IMR-90 (cell line): ENCODE data around the gene CTNND2. TPM values are rescaled to one million over a fixed set of nuclear protein-coding genes. Genes with fewer than 3 reads are reported as not detected.

Experiments used
- ATAC-seq: fragments of 200-7000 bp; cut with Tn5 transposase; 2 replicates; pipeline ENCODE4 v1.9.1; 2020; ENCODE audit warnings: low read depth, mild to moderate bottlenecking, moderate library complexity
- BruUV-seq: library from RNA; stranded (reverse); fragments of 400-500 nt; replicated peaks from 2 replicates; lab custom pipeline; 2021; lab: Mats Ljungman, UMichigan
- CTCF ChIA-PET: fragments of 300-600 bp; formaldehyde crosslinking; extraction: SDS; loops from one replicate; lab custom pipeline; 2021; ENCODE audit warnings: antibody characterized with exemption; lab: Yijun Ruan, JAX
- POLR2A ChIA-PET: fragments of 300-600 bp; sonication (Branson Sonifier 250); formaldehyde crosslinking; loops from one replicate; lab custom pipeline; 2022; ENCODE audit warnings: antibody characterized with exemption; ENCODE audit not compliant: unreplicated experiment; lab: Charles Lee
- DNase-seq: peaks from one replicate; pipeline ENCODE4 v3.0.0; 2013
- H2AFZ ChIP-seq: replicated peaks from 2 replicates; pipeline ENCODE3; 2013; ENCODE audit warnings: low read length, mild to moderate bottlenecking; ENCODE audit not compliant: poor library complexity
- H2AK5ac ChIP-seq: 2 replicates; pipeline ENCODE4 v1.6.1; 2013; ENCODE audit warnings: low read depth, low read length, inconsistent platforms
- H2AK9ac ChIP-seq: replicated peaks from 2 replicates; pipeline ENCODE3; 2013; ENCODE audit warnings: mild to moderate bottlenecking, low read depth, low read length, moderate library complexity; ENCODE audit not compliant: poor library complexity
- H2BK120ac ChIP-seq: 2 replicates; pipeline ENCODE4 v1.6.1; 2013; ENCODE audit warnings: low read depth, low read length, inconsistent platforms
- H2BK15ac ChIP-seq: 3 replicates; pipeline ENCODE4 v1.6.1; 2013; ENCODE audit warnings: low read depth, low read length, inconsistent platforms
- H2BK20ac ChIP-seq: 2 replicates; pipeline ENCODE4 v1.6.1; 2013; ENCODE audit warnings: low read depth, mild to moderate bottlenecking, inconsistent platforms, low read length, moderate library complexity
- H2BK5ac ChIP-seq: 2 replicates; pipeline ENCODE4 v1.6.1; 2013; ENCODE audit warnings: mild to moderate bottlenecking, low read depth, low read length, inconsistent platforms; ENCODE audit not compliant: poor library complexity, severe bottlenecking
- H3K14ac ChIP-seq: replicated peaks from 2 replicates; pipeline ENCODE4 v1.6.1; 2013; ENCODE audit warnings: low read depth, low read length, inconsistent platforms
- H3K18ac ChIP-seq: 2 replicates; pipeline ENCODE4 v1.6.1; 2013; ENCODE audit warnings: low read depth, low read length, control low read depth
- H3K23ac ChIP-seq: 2 replicates; pipeline ENCODE4 v1.6.1; 2013; ENCODE audit warnings: low read depth, low read length, inconsistent platforms
- H3K27ac ChIP-seq: 2 replicates; pipeline ENCODE4 v1.5.1; 2013; ENCODE audit warnings: mild to moderate bottlenecking, control low read depth, low read length; ENCODE audit not compliant: insufficient read depth
- H3K27me3 ChIP-seq: 2 replicates; pipeline ENCODE4 v1.6.1; 2013; ENCODE audit warnings: low read length; ENCODE audit not compliant: control insufficient read depth, insufficient read depth
- H3K36me3 ChIP-seq: 2 replicates; pipeline ENCODE4 v1.6.1; 2013; ENCODE audit warnings: low read length, mixed read lengths; ENCODE audit not compliant: control insufficient read depth, insufficient read depth
- H3K4ac ChIP-seq: 2 replicates; pipeline ENCODE4 v1.6.1; 2013; ENCODE audit warnings: low read depth, low read length, inconsistent platforms
- H3K4me1 ChIP-seq: 2 replicates; pipeline ENCODE4 v1.6.1; 2013; ENCODE audit warnings: low read length, mixed read lengths; ENCODE audit not compliant: control insufficient read depth, insufficient read depth
- H3K4me2 ChIP-seq: 2 replicates; pipeline ENCODE4 v1.6.1; 2013; ENCODE audit warnings: low read depth, mild to moderate bottlenecking, control low read depth, low read length, moderate library complexity
- H3K4me3 ChIP-seq: 2 replicates; pipeline ENCODE4 v1.5.1; 2013; ENCODE audit warnings: low read depth, mild to moderate bottlenecking, control low read depth, low read length, moderate library complexity; ENCODE audit not compliant: insufficient read depth
- H3K56ac ChIP-seq: 2 replicates; pipeline ENCODE4 v1.6.1; 2013; ENCODE audit warnings: low read length, inconsistent platforms; ENCODE audit not compliant: insufficient read depth; ENCODE audit errors: extremely low read depth
- H3K79me1 ChIP-seq, 2 experiments: 2 replicates each; pipeline ENCODE4 v1.6.1; 2013; ENCODE audit warnings: low read length in 2 of 2, inconsistent platforms in 1 of 2, low read depth in 1 of 2
- H3K9ac ChIP-seq: 2 replicates; pipeline ENCODE4 v1.6.1; 2013; ENCODE audit warnings: low read depth, low read length, control low read depth
- H3K9me1 ChIP-seq: 2 replicates; pipeline ENCODE4 v1.6.1; 2013; ENCODE audit warnings: low read length, inconsistent platforms; ENCODE audit not compliant: insufficient read depth
- H3K9me3 ChIP-seq: 2 replicates; pipeline ENCODE4 v1.6.1; 2013; ENCODE audit warnings: low read length; ENCODE audit not compliant: control insufficient read depth, insufficient read depth
- H4K20me1 ChIP-seq: 2 replicates; pipeline ENCODE4 v1.6.1; 2013; ENCODE audit warnings: low read length, inconsistent platforms; ENCODE audit not compliant: insufficient read depth
- H4K5ac ChIP-seq: 2 replicates; pipeline ENCODE4 v1.6.1; 2013; ENCODE audit warnings: mild to moderate bottlenecking, low read depth, low read length, control low read depth
- H4K8ac ChIP-seq, 2 experiments: 2 replicates each; pipeline ENCODE4 v1.6.1; 2013; ENCODE audit warnings: low read depth in 2 of 2, low read length in 2 of 2, control low read depth in 1 of 2, inconsistent platforms in 1 of 2
- H4K91ac ChIP-seq: 2 replicates; pipeline ENCODE4 v1.6.1; 2013; ENCODE audit warnings: low read depth, low read length, inconsistent platforms; ENCODE audit not compliant: insufficient read depth
- BHLHE40 ChIP-seq: fragments of 150-350 bp; IDR thresholded peaks from 2 replicates; pipeline ENCODE4 v1.6.1; 2016; ENCODE audit warnings: mild to moderate bottlenecking, low read depth, low read length
- MAFK ChIP-seq: IDR thresholded peaks from 2 replicates; pipeline ENCODE4 v1.6.1; 2012; ENCODE audit warnings: low read depth, low read length, improper control_type of control experiment
- MAZ ChIP-seq: IDR thresholded peaks from 2 replicates; pipeline ENCODE4 v1.6.1; 2012; ENCODE audit warnings: low read depth, mild to moderate bottlenecking, low read length, improper control_type of control experiment, moderate library complexity, borderline replicate concordance
- NFE2L2 ChIP-seq: fragments of 150-350 bp; IDR thresholded peaks from 2 replicates; pipeline ENCODE4 v1.6.1; 2016; ENCODE audit warnings: low read depth, mild to moderate bottlenecking, low read length
- POLR2A ChIP-seq: IDR thresholded peaks from 2 replicates; pipeline ENCODE4 v1.6.1; 2012; ENCODE audit warnings: mild to moderate bottlenecking, low read depth, low read length
- RAD21 ChIP-seq: IDR thresholded peaks from 2 replicates; pipeline ENCODE4 v1.6.1; 2012; ENCODE audit warnings: low read length, improper control_type of control experiment
- SMC3 ChIP-seq: fragments of 150-350 bp; IDR thresholded peaks from 2 replicates; pipeline ENCODE4 v1.6.1; 2016; ENCODE audit warnings: low read depth, mild to moderate bottlenecking, antibody characterized with exemption, low read length, moderate library complexity
- USF2 ChIP-seq: fragments of 150-350 bp; IDR thresholded peaks from 2 replicates; pipeline ENCODE4 v1.6.1; 2017; ENCODE audit warnings: mild to moderate bottlenecking, antibody characterized with exemption, low read length, low read depth
- WGBS, 2 experiments: methylation state at CpG; one replicate each; pipeline versions ENCODE4 v1.1.5 to v1.1.7; 2013; ENCODE audit warnings: missing lambda C conversion rate in 2 of 2; ENCODE audit not compliant: insufficient read length in 1 of 2; ENCODE audit errors: extremely low coverage in 2 of 2; 5-methylcytosine and 5-hydroxymethylcytosine counted together
- dilution Hi-C: fragments of 300-500 bp; cut with HindIII; formaldehyde crosslinking; loops from one replicate; pipeline ENCODE4 v1.14.3; 2018; ENCODE audit warnings: low sequenced_read_pairs; ENCODE audit not compliant: unreplicated experiment
- in situ Hi-C: fragments of 300-500 bp; cut with MboI; formaldehyde crosslinking; loops from 3 replicates; pipeline ENCODE4 v1.14.3; 2019; ENCODE audit warnings: low sequenced_read_pairs, inconsistent platforms, mixed read lengths
- intact Hi-C: fragments of 100-400 bp; cut with micrococcal nuclease; formaldehyde crosslinking; loops from 2 replicates; pipeline ENCODE4 v1.10.0; 2022
- polyA plus RNA-seq, 3 experiments: library from polyadenylated mRNA; depleted of rRNA; stranded (reverse); fragments of >200 nt; gene quantifications; 2 replicates each; pipeline ENCODE4 v1.2.3, GENCODE V29; 2012; ENCODE audit warnings: low replicate concordance in 1 of 3
- total RNA-seq: library from RNA; depleted of rRNA; stranded (reverse); fragments of >200 nt; gene quantifications from 2 replicates; pipeline ENCODE4 v1.2.3, GENCODE V29; 2012
- TF ChIP-seq, protein P1 (sequence below): fragments of 150-350 bp; IDR thresholded peaks from 2 replicates; pipeline ENCODE4 v1.6.1; 2016; ENCODE audit warnings: low read depth, mild to moderate bottlenecking, low read length, moderate library complexity, borderline replicate concordance

The CTNND2 gene
- total and polyA plus RNA-seq, 2 of the 4 experiments (the other 2 are of a cell fraction) = not detected

GRCh38 chr5:10934783-10935355, 969.4 kb downstream of the CTNND2 start:
- H4K8ac ChIP-seq = no peak overlapping the region
- peaks cover 2% of the 10 kb centered on the region; the same call in 1 of the 2 replicates for H3K9me3 ChIP-seq
- H3K4me2 ChIP-seq = no peak overlapping the region
- H2BK20ac ChIP-seq = no peak overlapping the region
- H2AK5ac ChIP-seq = no peak overlapping the region
- H3K4ac ChIP-seq = no peak overlapping the region
- H2BK120ac ChIP-seq = no peak overlapping the region
- no peaks in the 10 kb centered on the region for H4K20me1 ChIP-seq
- intact Hi-C loops (no loop called here), in situ Hi-C loops (no loop called here), dilution Hi-C loops (no loop called here)
- H2BK15ac ChIP-seq = no peak overlapping the region
- H4K5ac ChIP-seq = no peak overlapping the region
- H3K79me1 ChIP-seq = no peaks in the 10 kb centered on the region
- no peaks in the 10 kb centered on the region for H3K36me3 ChIP-seq
- no TSS peak for BruUV-seq
- ChIA-PET POLR2A (no interaction called here), CTCF (interaction anchor here (0.6 kb wide), 1 partner anchor 28 kb away, joined by 3 read pairs; no protein-coding TSS in a partner anchor)
- no peak overlapping the region for H3K56ac ChIP-seq
- no peak overlapping the region for H3K4me3 ChIP-seq
- no peak overlapping the region for H2BK5ac ChIP-seq
- H3K23ac ChIP-seq = no peak overlapping the region
- H4K91ac ChIP-seq = no peak overlapping the region
- no peaks in the 10 kb centered on the region for H3K9me1 ChIP-seq
- no peak for TF ChIP-seq NFE2L2
- TF ChIP-seq POLR2A = no peak
- no peak for TF ChIP-seq RAD21
- no peak for TF ChIP-seq BHLHE40
- TF ChIP-seq SMC3 = no peak
- no peak for TF ChIP-seq MAZ
- TF ChIP-seq USF2 = no peak
- no peak for TF ChIP-seq MAFK
- TF ChIP-seq, protein P1, sequence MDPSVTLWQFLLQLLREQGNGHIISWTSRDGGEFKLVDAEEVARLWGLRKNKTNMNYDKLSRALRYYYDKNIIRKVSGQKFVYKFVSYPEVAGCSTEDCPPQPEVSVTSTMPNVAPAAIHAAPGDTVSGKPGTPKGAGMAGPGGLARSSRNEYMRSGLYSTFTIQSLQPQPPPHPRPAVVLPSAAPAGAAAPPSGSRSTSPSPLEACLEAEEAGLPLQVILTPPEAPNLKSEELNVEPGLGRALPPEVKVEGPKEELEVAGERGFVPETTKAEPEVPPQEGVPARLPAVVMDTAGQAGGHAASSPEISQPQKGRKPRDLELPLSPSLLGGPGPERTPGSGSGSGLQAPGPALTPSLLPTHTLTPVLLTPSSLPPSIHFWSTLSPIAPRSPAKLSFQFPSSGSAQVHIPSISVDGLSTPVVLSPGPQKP = no peak
- peaks cover 28% of the 10 kb centered on the region for H3K27me3 ChIP-seq
- ATAC-seq (no peak), DNase-seq (no peak)
- H3K27ac ChIP-seq = no peak overlapping the region
- H2AFZ ChIP-seq = no peak overlapping the region
- H2AK9ac ChIP-seq = no peak overlapping the region
- no CpG with 5 or more reads among the region's 7 CpGs for WGBS, 2 experiments
- H3K9ac ChIP-seq = no peak overlapping the region
- H3K4me1 ChIP-seq = no peaks in the 10 kb centered on the region
- no peak overlapping the region for H3K18ac ChIP-seq
- H3K14ac ChIP-seq = no peak overlapping the region
